AG04450 (cell line): ENCODE measurements around the gene MEIKIN. TPM values are rescaled to one million over a fixed set of nuclear protein-coding genes. Genes with fewer than 3 reads are reported as not detected.

ENCODE experiments used
- CTCF ChIA-PET: fragments of 300-600, 350-600 bp; formaldehyde crosslinking; extraction: SDS; loops from one replicate; lab custom pipeline; 2022; ENCODE audit warnings: antibody characterized with exemption, inconsistent platforms; lab: Charles Lee
- POLR2A ChIA-PET: fragments of 350-600 bp; formaldehyde crosslinking; extraction: SDS; loops from one replicate; lab custom pipeline; 2021; ENCODE audit warnings: antibody characterized with exemption, inconsistent platforms; lab: Yijun Ruan, JAX
- DNase-seq: peaks from one replicate; pipeline ENCODE4 v3.0.0-alpha.2; 2011; ENCODE audit warnings: low read depth, low spot score
- H3K27ac ChIP-seq: one replicate; pipeline ENCODE4 v1.5.1; 2012; ENCODE audit warnings: low read depth, low read length, control low read depth
- H3K27me3 ChIP-seq: one replicate; pipeline ENCODE4 v1.6.0; 2012; ENCODE audit warnings: low read length; ENCODE audit not compliant: control insufficient read depth, insufficient read depth
- H3K4me3 ChIP-seq: 2 replicates; pipeline ENCODE4 v1.5.1; 2011; ENCODE audit warnings: mild to moderate bottlenecking, low read depth, low read length, control low read depth
- H3K9me3 ChIP-seq: 2 replicates; pipeline ENCODE4 v1.5.1; 2012; ENCODE audit warnings: low read length; ENCODE audit not compliant: control insufficient read depth, insufficient read depth
- polyA plus RNA-seq: library from polyadenylated mRNA; depleted of rRNA; stranded (reverse); fragments of >200 nt; gene quantifications from 2 replicates; pipeline ENCODE4 v1.2.3, GENCODE V29; 2011
- TF ChIP-seq, protein P1 (sequence below): IDR thresholded peaks from 2 replicates; pipeline ENCODE4 v1.5.1; 2011; ENCODE audit warnings: low read depth, low read length, control low read depth, inconsistent platforms

The MEIKIN gene
- polyA plus RNA-seq, 1 experiment = not detected

DNA sequence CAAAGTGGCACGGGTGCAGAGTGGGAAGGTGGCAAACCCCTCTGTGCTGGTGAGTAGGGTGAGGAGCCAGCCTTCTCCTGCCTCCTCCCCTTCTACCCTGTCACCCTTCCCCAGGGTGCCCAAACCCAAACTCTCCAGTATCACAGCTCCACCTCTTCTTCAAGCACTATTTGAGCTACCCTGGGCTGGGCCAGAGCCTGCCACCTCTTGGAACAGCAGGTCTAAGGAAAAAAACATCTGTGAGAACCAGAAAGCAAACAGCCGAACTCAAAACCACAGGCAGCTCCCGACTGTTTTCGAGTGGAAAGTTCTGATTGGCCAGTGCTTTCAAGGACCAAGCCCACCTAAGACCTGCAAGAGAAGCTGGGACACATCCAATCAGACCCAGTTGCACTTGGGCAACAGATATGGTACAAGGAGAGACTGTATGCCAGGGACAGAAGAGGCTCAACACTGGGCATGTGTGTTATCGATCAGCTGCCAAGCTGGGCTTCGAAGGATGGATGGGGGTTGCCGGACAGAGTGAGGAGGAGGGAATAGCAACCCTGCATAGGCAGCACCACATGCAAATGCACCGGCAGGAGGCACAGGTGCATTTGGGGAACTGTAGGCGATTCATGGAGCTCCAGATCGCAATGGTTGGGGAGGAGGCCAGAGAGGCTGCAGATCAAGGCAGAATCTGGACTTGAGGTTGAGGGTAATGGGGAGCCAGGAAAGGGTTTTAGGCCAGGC is 46.3 kb upstream of the MEIKIN start:
- Histone ChIP-seq H3K4me3 (no peak overlapping the region), H3K9me3 (no peaks in the 10 kb centered on the region), H3K27me3 (peaks cover 4% of the 10 kb centered on the region), H3K27ac (no peak overlapping the region)
- POLR2A ChIA-PET = no interaction called here
- CTCF ChIA-PET = no interaction called here
- DNase-seq = no peak
- TF ChIP-seq, protein P1, sequence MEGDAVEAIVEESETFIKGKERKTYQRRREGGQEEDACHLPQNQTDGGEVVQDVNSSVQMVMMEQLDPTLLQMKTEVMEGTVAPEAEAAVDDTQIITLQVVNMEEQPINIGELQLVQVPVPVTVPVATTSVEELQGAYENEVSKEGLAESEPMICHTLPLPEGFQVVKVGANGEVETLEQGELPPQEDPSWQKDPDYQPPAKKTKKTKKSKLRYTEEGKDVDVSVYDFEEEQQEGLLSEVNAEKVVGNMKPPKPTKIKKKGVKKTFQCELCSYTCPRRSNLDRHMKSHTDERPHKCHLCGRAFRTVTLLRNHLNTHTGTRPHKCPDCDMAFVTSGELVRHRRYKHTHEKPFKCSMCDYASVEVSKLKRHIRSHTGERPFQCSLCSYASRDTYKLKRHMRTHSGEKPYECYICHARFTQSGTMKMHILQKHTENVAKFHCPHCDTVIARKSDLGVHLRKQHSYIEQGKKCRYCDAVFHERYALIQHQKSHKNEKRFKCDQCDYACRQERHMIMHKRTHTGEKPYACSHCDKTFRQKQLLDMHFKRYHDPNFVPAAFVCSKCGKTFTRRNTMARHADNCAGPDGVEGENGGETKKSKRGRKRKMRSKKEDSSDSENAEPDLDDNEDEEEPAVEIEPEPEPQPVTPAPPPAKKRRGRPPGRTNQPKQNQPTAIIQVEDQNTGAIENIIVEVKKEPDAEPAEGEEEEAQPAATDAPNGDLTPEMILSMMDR = no peak

DNA sequence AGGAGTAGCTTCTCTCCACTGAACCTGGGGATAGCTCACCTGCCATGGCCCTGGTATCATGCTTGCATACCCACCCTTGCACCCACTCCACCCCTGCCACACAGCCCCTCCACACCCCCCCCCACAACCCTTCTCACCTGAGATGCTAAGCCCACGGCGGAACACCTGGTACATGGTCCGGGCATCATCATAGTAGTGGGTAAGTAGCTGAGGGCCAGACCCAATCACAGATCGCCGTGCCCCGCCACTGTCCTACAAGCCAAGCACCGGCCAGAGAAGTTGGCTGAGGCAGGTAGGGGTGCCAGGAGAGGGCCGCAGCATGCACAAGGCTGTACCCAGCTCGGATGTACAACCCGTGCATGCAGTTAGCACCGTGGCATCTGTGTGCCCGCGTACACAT is 45.3 kb upstream of the MEIKIN start:
- Histone ChIP-seq H3K4me3 (no peak overlapping the region), H3K27me3 (peaks cover 4% of the 10 kb centered on the region), H3K27ac (no peak overlapping the region), H3K9me3 (no peaks in the 10 kb centered on the region)
- no peak for DNase-seq
- ChIA-PET CTCF (no interaction called here), POLR2A (no interaction called here)
- TF ChIP-seq, protein P1 = no peak

DNA sequence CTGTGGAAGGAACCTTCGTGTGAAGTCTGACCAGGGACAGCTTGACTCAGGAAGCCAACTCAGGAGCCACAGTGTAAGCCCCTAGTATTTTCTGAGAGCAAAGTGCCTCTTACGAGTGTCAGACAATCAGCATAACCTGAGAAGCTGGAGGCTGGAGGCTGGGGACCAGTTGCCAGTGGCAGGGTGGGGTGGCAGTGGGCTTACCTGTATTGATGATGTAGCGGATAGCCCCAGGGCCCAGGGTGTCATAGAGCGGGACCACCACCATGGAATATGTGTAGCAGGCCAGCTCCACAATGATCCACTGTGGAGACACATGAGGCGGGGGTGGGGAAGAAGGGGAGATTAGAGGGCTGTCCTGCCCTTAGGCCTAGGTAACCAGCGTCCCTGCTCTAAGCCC is 43.1 kb upstream of the MEIKIN start:
- H3K9me3 ChIP-seq = no peaks in the 10 kb centered on the region
- CTCF ChIA-PET = interaction anchor here (0.7 kb wide), 1 partner anchor 15 kb away, joined by 3 read pairs; no protein-coding TSS in a partner anchor
- POLR2A ChIA-PET = no interaction called here

DNA sequence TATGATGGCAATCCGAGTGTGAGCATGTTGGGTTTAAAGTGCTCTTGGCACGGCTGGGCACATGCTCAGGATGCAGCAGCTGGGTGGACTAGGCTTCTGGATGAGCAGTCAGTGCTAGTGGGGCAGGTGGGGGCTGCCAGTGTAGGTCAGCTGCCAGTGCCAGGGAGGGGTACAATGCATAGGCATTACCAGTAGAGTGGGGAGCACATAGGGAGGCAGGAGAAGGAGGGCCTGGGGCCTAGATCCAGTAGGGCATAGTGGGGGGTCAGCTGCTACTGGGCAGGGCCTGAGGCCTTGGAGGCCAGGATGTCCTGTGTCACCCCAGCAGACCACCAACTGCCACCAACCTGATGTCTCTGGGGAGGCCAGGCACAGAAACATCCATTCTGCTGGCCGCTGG is 41.8 kb upstream of the MEIKIN start:
- Histone ChIP-seq H3K4me3 (no peak overlapping the region), H3K27ac (no peak overlapping the region), H3K9me3 (no peaks in the 10 kb centered on the region), H3K27me3 (peaks cover 9% of the 10 kb centered on the region)
- CTCF ChIA-PET = no interaction called here
- TF ChIP-seq, protein P1 = no peak
- DNase-seq = no peak
- POLR2A ChIA-PET = no interaction called here

More for the DNA sequence above, 43.1 kb upstream of the MEIKIN start:
- no peak overlapping the region for H3K27ac ChIP-seq
- TF ChIP-seq, protein P1 = no peak
- no peak for DNase-seq
- no peak overlapping the region for H3K4me3 ChIP-seq
- peaks cover 6% of the 10 kb centered on the region for H3K27me3 ChIP-seq

DNA sequence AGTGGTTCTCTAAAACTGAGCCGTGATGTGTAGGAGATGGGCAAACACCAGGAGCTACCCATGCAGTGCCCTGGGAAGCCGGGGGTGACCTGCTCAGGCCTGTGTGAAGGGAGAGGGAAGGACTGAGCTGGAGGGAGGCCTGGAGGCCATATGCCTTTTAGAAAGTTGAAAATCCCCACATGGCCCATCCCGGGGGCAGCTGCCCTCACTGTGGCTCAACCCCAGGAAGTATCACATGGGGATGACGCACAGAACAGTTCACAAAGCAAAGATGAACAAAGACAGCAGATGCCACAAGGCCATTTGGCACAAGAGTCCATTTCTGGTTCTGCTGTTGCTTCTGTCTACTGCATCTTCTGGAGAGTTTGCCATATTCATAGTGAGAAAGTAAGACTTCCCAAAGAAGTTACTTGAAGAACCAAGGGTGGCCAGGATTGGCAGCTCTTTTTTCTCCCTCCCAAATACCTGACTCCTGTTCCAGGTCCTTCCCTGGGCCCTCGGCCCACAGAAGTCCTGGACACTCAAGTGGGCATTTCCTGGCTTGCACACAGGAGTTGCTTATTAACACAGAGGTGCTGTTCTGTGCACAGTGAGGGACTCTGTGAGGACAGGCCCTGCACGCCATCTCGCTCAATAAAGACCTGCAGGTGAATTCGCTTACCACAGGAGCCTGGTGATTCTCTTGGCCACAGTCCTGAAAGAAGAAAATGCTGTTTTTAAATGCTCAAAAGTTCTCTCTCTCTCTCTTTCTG is 40.9 kb upstream of the MEIKIN start:
- Histone ChIP-seq H3K4me3 (no peak overlapping the region), H3K9me3 (no peaks in the 10 kb centered on the region), H3K27me3 (peaks cover 9% of the 10 kb centered on the region), H3K27ac (no peak overlapping the region)
- TF ChIP-seq, protein P1 = no peak
- POLR2A ChIA-PET = no interaction called here
- CTCF ChIA-PET = no interaction called here
- DNase-seq = no peak
